Natural killer cell (primary cell): Measurements from ENCODE around the gene IBTK. TPM values are rescaled to one million over a fixed set of nuclear protein-coding genes. Genes with fewer than 3 reads are reported as not detected.

Source experiments
- ATAC-seq, 3 donors: fragments of 150-1000 bp in 2 of 3; fragments of 200-7000 bp in 1 of 3; cut with Tn5 transposase; 1 replicate in 1 of 3; 2 replicates in 2 of 3; pipeline ENCODE4 v1.10.0; 2021; ENCODE audit warnings: mild to moderate bottlenecking in 2 of 3, moderate library complexity in 2 of 3
- DNase-seq, 2 donors: peaks; one replicate each; pipeline versions ENCODE4 v3.0.0 to v3.0.0-alpha.2; 2013 to 2021; ENCODE audit warnings: mixed read lengths in 1 of 2
- H3K27ac ChIP-seq: one replicate; pipeline ENCODE4 v1.5.1; 2013; ENCODE audit warnings: mild to moderate bottlenecking, low read length
- H3K27me3 ChIP-seq: one replicate; pipeline ENCODE4 v1.6.1; 2013; ENCODE audit warnings: low read length; ENCODE audit not compliant: control insufficient read depth, insufficient read depth
- H3K36me3 ChIP-seq: one replicate; pipeline ENCODE4 v1.6.1; 2013; ENCODE audit warnings: low read length; ENCODE audit not compliant: control insufficient read depth, insufficient read depth
- H3K4me1 ChIP-seq: one replicate; pipeline ENCODE4 v1.6.1; 2013; ENCODE audit warnings: low read length; ENCODE audit not compliant: control insufficient read depth, insufficient read depth
- H3K4me3 ChIP-seq: one replicate; pipeline ENCODE4 v1.5.1; 2013; ENCODE audit warnings: low read length
- H3K9me3 ChIP-seq: one replicate; pipeline ENCODE4 v1.6.1; 2013; ENCODE audit warnings: low read length; ENCODE audit not compliant: control insufficient read depth, insufficient read depth
- H3K27ac Mint-ChIP-seq, 2 donors: one replicate each; pipeline ENCODE4 v1.8.0; 2022; ENCODE audit warnings: mild to moderate bottlenecking in 2 of 2, mixed read lengths in 2 of 2, moderate library complexity in 1 of 2
- H3K27me3 Mint-ChIP-seq, 2 donors: one replicate each; pipeline ENCODE4 v1.8.0; 2022; ENCODE audit warnings: low read depth in 2 of 2, mixed read lengths in 2 of 2
- H3K36me3 Mint-ChIP-seq: one replicate; pipeline ENCODE4 v1.8.0; 2022; ENCODE audit warnings: mixed read lengths
- H3K4me1 Mint-ChIP-seq, 2 donors: one replicate each; pipeline ENCODE4 v1.8.0; 2022; ENCODE audit warnings: mixed read lengths in 2 of 2
- H3K4me3 Mint-ChIP-seq: one replicate; pipeline ENCODE4 v1.8.0; 2022; ENCODE audit warnings: mild to moderate bottlenecking, moderate library complexity, mixed read lengths
- H3K9me3 Mint-ChIP-seq, 2 donors: one replicate each; pipeline ENCODE4 v1.8.0; 2022; ENCODE audit warnings: mixed read lengths in 2 of 2
- CTCF ChIP-seq: fragments of 200-600 bp; IDR thresholded peaks from one replicate; pipeline ENCODE4 v1.8.0; 2022; ENCODE audit warnings: antibody characterized with exemption
- WGBS: methylation state at CpG from one replicate; pipeline ENCODE4 v1.1.7; 2013; ENCODE audit warnings: missing lambda C conversion rate; ENCODE audit not compliant: insufficient coverage; 5-methylcytosine and 5-hydroxymethylcytosine counted together
- intact Hi-C: fragments of 100-400 bp; cut with micrococcal nuclease; formaldehyde crosslinking; loops from one replicate; pipeline ENCODE4 v1.14.2; 2022
- total RNA-seq, 4 donors: library from RNA; stranded (reverse); fragments of 120-200 nt in 1 of 4; gene quantifications; one replicate each; pipeline versions ENCODE4 v1.2.3 to v1.2.4, GENCODE V29; 2013 to 2022

IBTK gene
- total RNA-seq, 3 donors from 2014 or later (not counting 1 experiment from before 2014, with no cell fraction given): 18.3 to 23.5 (median 22.2) TPM

GRCh38 chr6:82277686-82278085, 30.1 kb upstream of the IBTK start:
- H3K4me1 Mint-ChIP-seq: peaks cover 14 to 17% of the 10 kb centered on the region in 2 donors
- H3K27me3 Mint-ChIP-seq: no peaks in the 10 kb centered on the region
- H3K9me3 ChIP-seq: no peaks in the 10 kb centered on the region
- no peak overlapping the region for H3K4me3 Mint-ChIP-seq
- no peak overlapping the region for H3K4me3 ChIP-seq
- no peaks in the 10 kb centered on the region for H3K9me3 Mint-ChIP-seq
- DNase-seq (no peak), ATAC-seq (peak in 1 of 3 donors; percentile 30)
- TF ChIP-seq CTCF: no peak
- H3K27ac Mint-ChIP-seq: no peak overlapping the region
- H3K36me3 Mint-ChIP-seq: no peaks in the 10 kb centered on the region
- intact Hi-C loops: no loop called here
- H3K4me1 ChIP-seq: no peaks in the 10 kb centered on the region
- H3K27me3 ChIP-seq: no peaks in the 10 kb centered on the region
- no peak overlapping the region for H3K27ac ChIP-seq
- H3K36me3 ChIP-seq: no peaks in the 10 kb centered on the region

GRCh38 chr6:82275686-82276085, 28.1 kb upstream of the IBTK start:
- Mint-ChIP-seq H3K36me3 (no peaks in the 10 kb centered on the region), H3K27ac (peak overlapping the region in 1 of 2 donors; percentile 35)

GRCh38 chr6:82273295-82273694, 25.8 kb upstream of the IBTK start:
- TF ChIP-seq CTCF: no peak
- Mint-ChIP-seq H3K27ac (no peak overlapping the region), H3K4me1 (no peaks in the 10 kb centered on the region), H3K4me3 (no peak overlapping the region), H3K9me3 (no peaks in the 10 kb centered on the region), H3K36me3 (no peaks in the 10 kb centered on the region), H3K27me3 (peaks cover 0 to 3% of the 10 kb centered on the region in 2 donors)
- no peaks in the 10 kb centered on the region for H3K36me3 ChIP-seq
- H3K27me3 ChIP-seq: no peaks in the 10 kb centered on the region
- H3K4me1 ChIP-seq: no peaks in the 10 kb centered on the region
- ATAC-seq: no peak
- H3K9me3 ChIP-seq: no peaks in the 10 kb centered on the region
- 45% methylated on average over 1 of the region's 1 CpG for WGBS
- H3K27ac ChIP-seq: no peak overlapping the region
- no peak overlapping the region for H3K4me3 ChIP-seq
- intact Hi-C loops: no loop called here
- no peak for DNase-seq

More at GRCh38 chr6:82275686-82276085, 28.1 kb upstream of the IBTK start:
- WGBS: 90% methylated on average over 5 of the region's 5 CpGs
- Mint-ChIP-seq H3K4me3 (no peak overlapping the region), H3K4me1 (no peaks in the 10 kb centered on the region), H3K9me3 (no peaks in the 10 kb centered on the region), H3K27me3 (peaks cover 0 to 3% of the 10 kb centered on the region in 2 donors)
- H3K36me3 ChIP-seq: no peaks in the 10 kb centered on the region
- no peak for DNase-seq
- TF ChIP-seq CTCF: no peak
- no peaks in the 10 kb centered on the region for H3K4me1 ChIP-seq
- no peak for ATAC-seq
- no peak overlapping the region for H3K4me3 ChIP-seq
- H3K27ac ChIP-seq: no peak overlapping the region
- no peaks in the 10 kb centered on the region for H3K9me3 ChIP-seq
- intact Hi-C loops: no loop called here
- H3K27me3 ChIP-seq: no peaks in the 10 kb centered on the region
